Stimulated activated CD4-positive, alpha-beta T cell treated with anti-CD3 and anti-CD28 coated beads, Interleukin-15, amount 100 ng/mL, for 24 hours (primary cell): Measurements from ENCODE around the gene KLRF2.
"Not testable (repeated sequence)": the region's sequence is repeated elsewhere in the genome, so short reads cannot be mapped to it uniquely, and the experiment has no call there.

ENCODE experiments used
- DNase-seq: peaks from one replicate; pipeline ENCODE4 v3.0.0-alpha.2; 2020

KLRF2 gene, protein sequence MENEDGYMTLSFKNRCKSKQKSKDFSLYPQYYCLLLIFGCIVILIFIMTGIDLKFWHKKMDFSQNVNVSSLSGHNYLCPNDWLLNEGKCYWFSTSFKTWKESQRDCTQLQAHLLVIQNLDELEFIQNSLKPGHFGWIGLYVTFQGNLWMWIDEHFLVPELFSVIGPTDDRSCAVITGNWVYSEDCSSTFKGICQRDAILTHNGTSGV

DNA sequence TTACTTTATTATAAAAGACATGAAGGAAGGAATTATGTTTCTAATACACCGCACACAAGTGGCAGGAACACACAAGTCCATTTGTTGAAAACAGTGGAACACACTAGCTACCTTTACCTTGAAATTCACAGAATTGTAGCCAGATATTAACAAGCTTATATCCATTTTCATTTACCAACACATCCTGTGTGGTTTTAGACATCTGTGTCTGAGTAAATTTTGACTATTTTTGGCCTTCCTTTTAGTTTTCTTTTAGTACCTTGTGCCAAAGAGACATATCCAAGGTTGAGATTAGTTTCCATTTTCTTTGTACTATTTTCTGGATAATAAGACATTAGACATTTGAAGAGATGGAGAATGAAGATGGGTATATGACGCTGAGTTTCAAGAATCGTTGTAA lies at the start of gene KLRF2:
KLRF2 (plus strand) TSS at position 244 of the 400 bp plus-strand sequence; CDS start at position 351, 107 bp downstream.
- DNase-seq, result no peak

DNA sequence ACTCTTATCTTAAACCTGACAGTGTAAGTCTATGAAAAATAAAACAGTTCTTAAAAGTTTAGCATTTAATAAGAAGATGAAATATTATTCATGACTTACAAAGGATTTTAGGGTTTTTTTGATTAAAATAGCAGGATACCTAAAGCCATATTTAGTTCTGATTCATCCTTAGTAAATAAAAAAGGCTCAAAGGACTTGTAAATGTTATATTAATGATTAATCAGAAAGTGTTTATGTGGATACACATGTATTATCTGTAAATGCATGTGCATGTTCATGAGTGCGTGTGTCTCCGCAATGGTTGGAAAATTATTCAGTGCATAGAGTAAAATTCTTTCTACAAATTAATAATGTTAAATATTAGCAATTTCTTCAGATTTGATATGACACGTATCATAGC lies 49.6 kb upstream of the KLRF2 start:
- DNase-seq, result no peak

DNA sequence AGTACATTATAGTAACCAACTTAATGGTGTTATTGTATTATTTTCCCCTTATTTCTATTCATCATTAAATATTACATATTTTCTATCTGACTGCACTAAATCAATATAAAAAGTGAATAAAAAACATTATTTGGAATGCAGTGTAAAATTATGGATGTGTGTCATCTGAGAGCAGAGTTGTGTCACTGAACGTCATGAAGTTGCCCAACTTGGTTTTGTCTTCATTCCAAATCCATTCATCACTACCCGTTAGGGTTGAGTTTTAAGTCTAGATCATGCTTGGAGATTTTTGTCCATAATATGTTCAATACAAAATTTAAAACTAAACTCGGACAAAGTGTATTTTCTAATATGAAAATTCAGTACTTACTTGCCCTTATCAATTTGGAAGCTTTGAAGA lies 37.9 kb upstream of the KLRF2 start:
- DNase-seq, result no peak

DNA sequence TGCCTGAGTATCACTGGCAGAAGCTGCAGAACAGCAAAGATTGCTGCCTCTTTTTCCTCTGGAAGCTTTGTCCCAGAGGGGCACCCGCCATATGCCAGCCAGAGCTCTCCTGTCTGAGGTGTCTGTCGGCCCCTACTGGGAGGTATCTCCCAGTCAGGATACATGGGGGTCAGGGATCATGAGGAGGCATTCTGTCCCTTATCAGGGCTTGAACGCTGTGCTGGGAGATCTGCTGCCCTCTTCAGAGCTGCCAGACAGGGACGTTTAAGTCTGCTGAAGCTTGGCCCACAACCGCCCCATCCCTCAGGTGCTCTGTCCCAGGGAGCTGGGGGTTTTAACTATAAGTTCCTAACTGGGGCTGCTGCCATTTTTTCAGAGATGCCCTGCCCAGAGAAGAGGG lies 32.4 kb upstream of the KLRF2 start:
- DNase-seq, result no peak

DNA sequence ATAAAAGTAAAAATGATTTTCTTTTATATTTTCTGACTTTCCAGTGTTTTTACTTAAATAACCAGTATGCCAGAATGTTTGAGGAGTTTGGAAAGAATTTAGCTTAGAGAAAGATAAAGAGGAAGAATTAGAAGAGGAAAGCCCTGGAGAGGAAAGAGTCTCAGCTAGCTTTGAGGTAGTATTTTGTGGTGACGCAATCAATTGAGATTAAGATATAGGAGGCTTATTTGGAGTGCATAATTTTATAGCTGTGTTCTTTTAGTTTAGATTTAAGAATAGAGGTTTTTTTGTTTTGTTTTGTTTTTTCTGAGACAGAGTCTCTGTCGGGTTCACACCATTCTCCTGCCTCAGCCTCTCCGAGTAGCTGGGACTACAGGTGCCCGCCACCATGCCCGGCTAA lies 30.2 kb upstream of the KLRF2 start:
- no peak for DNase-seq

DNA sequence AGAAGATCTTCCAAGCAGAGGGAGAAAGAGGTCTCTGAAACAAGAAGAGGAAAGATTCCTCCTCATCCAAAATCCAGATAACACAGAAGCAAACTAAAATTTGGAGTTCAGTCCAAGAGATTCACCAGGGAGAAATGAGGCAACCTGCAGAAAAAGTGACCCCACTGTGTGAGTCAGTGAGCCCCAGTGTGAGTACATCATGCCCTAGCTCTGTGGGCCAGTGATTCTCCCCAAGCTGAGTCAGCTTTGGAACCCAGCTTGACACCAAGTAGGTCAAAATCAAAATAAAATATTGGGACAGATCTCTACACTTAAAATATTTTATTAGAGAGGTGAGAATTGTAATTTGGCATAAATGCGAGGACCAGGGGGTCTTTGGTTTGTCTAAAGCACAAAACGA lies 29.4 kb upstream of the KLRF2 start:
- peak; percentile 5 for DNase-seq

DNA sequence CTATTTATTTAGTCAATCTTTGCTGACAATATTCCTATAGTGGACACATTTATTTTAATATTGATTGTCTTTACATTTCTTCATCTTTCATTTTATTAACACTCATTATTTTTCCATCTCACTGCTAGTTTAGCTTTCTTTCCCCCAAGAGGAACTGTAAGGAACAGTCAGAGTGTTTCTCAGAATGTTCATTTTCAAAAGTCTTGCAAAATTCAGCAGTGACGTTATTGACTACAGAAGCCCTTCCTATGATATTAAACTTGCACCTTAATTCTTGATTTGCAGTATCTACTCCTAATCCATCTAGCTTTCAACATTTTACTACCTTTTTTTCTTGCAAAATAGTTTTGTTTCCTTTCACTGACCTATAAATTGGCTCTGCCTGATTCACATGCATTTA lies 25.1 kb upstream of the KLRF2 start:
- no peak for DNase-seq

DNA sequence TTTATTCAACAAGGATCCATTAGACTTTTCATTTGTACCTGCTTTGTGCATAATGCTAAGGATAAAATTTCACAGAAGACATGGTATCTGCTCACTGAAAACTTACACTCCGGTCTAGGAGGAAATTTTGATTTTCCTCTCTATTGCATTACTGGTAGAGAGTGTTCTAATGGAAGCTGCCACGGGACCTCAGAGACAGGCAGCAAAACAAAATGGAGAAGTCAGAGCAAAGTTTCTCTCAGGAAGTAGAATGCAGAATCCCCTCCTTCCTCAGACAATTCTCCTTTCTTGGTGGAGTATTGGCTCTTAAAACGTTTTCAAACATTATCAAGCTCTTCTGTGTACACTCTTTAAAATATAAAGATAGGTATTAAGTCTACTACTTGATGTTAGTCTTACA lies 24.4 kb upstream of the KLRF2 start:
- no peak for DNase-seq

DNA sequence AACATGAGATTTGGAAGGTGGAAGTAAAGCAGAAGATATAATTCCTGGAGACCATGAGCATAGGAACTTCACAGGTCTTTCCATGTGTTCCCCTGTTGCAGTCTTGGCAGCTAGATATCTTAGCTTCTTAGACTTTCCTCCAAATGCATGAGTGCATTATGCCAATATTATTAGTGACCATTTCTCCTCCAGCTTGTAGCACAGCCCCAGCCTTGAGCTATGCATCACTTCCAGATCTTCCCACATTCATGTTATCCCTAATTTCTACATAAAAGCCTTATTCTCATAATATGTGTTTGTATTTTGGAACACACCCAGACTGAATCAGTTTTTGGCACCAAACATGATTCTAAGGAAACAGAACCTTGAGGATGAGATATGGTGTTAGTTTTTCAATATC lies 23.2 kb upstream of the KLRF2 start:
- no peak for DNase-seq

DNA sequence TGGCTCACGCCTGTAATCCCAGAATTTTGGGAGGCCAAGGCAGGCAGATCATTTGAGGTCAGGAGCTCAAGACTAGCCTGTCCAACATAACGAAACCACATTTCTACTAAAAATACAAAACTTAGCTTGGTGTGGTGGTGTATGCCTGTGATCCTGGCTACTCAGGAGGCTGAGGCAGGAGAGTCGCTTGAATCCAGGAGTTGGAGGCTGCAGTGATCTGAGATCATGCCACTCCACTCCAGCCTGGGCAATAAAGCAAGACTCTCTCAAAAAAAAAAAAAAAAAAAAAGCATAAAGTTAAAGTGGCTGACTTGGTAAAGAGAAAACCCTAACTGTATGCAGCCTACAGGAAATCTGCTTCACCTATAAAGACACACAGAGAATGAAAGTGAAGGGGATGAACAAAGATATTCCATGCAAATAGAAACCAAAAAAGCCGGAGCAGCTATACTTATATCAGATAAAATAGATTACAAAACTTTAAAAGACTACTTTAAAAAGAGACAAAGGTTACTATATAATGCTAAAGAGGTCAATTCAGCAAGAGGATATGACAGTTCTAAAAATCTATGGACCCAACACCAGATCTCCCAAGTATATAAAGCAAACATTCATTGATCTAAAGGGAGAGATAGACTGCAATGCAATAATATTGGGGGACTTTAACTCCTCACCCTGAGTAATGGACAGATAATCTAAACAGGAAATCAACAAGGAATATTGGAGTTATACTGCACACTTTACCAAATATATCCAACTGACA lies 16.2 kb upstream of the KLRF2 start:
- peak; percentile 10 for DNase-seq

DNA sequence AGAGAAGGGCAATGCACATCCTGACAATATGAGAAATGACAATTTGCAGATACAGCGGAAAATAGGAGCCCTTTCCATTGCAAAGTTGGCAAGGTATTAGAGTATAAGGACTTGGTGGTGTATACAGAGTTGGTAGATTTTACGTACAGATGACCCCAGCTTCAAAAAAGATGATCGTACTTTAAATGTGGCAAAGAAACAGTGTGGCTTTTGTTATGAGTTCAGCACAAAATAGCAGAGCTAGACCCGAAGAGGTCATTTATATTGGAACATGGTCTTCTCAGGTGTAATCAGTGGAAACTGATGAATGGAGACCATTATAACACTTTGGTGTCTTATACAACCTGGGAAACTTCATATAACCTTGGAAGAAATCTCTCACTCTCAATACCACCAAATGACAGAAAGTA lies 14.4 kb upstream of the KLRF2 start:
- DNase-seq, result no peak

DNA sequence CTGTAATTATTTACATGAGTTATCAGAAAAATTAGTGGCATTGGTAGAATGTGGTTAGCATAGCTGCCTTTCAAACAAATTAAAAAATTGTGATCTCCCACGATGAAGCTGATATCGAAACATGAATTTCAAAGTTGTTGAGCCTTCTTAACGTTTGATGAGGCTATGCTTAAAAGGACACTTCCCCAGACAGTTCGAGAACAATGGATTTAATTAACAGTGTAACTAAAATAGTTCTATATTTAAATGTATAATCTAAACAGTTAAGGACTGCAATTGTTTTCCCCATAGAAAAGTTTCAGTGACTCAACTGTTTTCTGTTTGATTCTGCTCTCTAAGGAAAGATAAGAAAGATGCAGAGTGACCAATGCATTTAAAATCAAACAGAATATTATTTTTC lies 13.8 kb upstream of the KLRF2 start:
- no peak for DNase-seq

DNA sequence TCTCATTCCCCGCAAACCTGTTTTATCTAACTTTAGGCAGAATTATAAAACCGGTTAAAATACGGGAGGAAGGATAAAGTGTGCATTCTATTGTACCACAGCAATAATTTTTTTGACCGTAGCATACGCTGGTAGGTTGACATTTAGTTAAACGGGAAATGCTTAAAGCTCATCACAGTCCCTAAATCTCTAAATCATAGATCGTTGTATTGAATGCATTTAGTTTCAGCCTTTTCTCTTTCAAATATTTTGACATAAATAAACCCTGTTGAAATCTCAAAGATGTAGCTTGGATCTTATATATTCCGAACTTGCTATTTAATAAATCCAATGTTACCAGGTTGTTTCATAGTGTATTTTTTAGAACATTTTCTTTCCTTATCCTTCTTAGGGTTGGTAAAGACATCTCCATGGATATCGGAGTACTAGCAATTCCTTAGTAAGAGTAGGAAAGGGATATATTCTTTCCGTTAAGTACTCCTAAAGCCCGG lies 12.9 kb upstream of the KLRF2 start:
- no peak for DNase-seq

DNA sequence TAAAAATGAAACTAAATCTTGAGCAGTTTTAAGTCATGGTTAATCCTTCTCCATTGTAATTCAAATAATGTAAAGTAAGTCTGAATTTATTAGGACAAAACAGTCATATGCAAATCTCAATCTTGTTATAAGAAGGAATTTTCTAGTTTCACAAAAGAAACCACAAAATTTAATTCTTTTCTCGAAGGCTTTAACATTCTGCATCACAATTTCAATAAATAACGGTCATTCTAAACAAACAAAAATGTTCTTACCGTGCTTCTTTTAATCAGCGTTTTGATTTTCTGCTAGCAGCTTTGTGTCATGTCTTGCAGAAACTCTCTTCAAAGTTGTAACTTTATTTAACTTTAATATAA lies 12.4 kb upstream of the KLRF2 start:
- no peak for DNase-seq

DNA sequence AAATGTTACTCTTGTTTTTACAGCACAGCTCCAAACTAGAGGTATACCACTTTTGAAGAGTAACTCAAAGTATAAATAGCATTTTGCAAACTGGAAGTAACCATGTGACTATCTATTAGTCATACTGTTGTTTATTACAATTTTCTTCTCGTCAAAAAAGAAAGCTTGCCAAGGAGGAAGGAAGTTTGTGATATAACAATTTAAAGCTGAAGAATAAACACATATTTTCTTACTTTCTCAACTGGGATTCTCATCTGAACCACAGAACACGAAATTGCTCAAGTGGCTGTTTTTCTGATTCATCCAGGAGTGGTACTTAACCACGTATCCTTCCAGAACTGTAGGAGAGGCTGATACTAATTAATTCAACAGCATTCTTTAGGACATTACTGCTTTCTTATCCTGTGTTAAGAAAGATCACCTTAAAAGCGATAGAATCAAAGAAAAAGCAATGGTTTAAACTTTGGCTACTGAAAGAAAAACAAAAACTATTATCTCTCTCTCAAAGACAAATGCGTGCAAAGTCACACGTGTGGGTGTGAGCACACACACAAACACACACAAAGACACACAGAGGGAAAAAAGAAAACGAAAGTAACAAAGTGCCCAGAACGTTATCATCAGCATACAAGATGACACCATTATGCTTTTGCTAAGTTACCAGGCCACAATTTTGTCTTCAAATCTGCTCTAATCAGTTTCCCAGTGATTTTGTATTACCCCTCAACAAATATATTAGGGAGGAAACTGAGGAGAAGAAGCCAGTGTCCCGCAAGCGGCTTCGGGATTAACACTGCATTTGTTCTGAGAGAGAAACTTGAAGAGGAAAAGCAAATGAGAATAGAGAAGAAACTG lies 11.8 kb upstream of the KLRF2 start, which contains the start of gene CLEC2B:
CLEC2B (minus strand) TSS at position 48 of the 855 bp plus-strand sequence.
- peak; percentile 42 for DNase-seq

DNA sequence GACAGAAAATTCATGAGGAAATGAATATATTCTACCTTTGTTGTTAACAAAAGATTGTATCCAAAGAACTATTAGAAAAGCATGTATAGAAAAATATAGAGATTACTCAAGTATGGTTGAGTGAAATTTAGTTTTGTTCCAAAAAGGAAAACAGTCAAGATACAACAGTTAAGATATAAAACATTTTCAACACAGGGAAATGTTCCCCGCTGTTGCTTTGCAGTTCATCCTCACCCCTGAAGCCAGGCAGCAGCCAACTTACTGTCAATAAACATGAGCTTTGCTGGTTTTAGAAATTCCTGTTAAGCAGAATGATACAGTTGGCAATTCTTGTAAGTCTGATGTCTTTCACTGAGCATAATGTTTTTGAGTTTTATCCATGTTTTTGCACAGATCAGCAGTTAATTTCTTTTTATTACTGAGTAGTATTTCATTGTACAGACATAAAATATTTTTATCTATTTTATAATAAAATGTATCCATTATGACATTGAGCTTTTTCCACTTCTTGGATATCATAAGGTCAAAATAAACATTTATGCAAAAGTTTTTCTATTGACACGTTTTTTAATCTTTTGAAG lies 10.9 kb upstream of the KLRF2 start:
- DNase-seq, result peak; percentile 6

DNA sequence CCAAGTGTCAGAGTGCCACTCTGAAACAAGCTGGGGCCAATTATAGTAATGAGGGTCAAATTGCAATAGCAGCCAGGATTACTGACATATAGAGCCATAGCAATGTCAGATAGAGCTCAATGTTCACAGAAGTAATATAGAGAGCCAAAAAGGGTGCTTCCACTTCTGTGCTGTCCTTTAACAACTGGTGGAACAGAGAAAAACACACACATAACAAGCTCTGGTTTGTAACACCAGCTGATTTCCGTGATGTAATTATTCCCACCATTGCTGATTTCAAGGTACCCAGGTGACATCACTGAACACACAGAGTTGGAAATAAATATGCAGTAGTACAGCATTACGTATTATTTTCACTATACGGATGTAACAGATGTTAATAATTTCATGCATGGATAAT lies 9.1 kb upstream of the KLRF2 start:
- DNase-seq, result no peak

DNA sequence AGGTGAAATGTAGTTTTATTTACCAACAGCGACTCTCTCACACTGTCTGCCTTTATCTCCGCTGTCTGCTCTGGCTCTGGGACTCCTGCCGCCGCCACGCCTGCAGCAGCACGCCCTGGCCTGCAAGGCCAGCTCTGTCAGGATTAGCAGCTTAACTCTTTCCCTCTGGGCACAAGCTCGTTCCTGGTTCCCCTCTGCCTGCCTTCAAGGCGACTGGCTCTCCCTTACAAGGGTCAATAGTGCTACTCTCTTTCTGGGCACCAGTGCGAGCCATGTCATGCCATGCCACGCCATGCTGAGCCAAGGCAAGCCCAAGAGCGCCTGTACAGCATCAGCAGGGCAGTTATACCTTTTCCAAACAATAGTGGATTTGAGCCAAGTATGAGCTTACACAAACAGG lies 8.5 kb upstream of the KLRF2 start:
- DNase-seq, result no peak

DNA sequence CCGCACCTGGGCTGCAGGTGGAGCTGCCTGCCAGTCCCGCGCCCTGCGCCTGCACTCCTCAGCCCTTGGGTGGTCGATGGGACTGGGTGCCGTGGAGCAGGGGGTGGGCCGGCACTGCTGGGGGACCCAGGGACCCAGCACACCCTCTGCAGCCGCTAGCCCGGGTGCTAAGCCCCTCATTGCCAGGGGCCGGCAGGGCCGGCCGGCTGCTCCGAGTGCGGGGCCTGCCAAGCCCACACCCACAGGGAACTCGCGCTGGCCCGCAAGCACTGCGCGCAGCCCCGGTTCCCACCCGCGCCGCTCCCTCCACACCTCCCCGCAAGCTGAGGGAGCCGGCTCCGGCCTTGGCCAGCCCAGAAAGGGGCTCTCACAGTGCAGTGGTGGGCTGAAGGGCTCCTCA lies 5.2 kb upstream of the KLRF2 start:
- not testable (repeated sequence) for DNase-seq

DNA sequence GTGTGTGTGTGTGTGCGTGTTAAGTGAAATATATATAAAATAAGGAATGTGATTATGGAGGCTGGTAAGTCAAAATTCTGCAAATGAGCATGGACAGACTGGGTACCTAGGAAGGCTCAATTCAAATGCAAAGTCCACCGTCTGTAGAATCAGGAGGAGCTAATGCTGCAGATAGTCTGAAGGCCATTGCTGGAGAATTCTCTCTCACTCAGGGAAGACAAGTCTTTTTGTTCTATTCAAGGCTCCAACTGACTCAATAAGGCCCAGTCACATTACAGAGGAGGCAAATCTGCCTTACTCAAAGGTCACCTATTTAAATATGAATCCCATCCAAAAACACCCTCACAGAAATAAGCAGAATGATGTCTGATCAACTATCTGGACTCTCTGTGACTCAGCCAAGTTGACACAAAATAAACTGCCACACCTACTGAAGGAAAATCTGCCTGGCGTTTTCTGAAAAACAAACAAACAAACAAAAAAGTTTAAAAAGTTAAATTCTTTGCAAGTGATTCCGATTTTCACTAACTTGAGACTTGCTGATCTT lies 684 bp upstream of the KLRF2 start:
- DNase-seq, result no peak

DNA sequence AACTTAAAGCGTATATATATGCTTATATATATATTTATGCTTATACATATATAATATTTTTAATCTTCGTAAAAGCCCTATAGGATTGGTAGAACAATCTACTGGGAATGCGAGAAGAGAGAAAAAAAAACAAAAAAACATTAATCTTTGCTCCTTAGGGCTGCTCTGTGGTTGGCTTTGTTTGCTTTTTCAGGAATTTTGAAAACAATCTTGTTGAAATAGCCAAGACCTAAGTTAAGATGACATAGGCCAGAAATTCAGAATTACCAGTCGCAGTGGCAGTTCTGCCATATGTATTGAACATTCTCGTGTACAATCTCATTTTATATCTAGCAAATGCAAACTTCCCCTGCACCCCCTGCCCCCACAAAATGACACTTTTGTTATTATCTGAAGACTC lies 699 bp downstream of the KLRF2 start:
- DNase-seq, result no peak

DNA sequence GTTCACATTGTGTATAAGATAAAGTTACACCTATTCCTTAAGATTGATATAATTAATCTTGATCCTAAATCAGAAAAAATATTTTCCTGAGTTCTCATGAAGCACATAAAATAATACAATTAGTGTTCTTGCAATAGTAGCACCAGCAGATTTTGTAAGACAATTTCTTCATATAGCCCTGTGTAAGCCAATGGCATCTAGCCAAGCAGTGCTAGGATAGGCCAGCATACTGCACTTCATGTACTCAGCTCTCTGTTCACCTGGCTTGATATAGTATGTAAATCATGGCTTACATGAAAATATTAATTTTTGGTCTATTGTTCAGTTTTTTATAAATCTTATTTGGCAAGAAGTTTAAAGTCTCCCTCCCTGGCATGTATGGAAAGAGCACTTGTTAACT lies 1.9 kb downstream of the KLRF2 start:
- no peak for DNase-seq

DNA sequence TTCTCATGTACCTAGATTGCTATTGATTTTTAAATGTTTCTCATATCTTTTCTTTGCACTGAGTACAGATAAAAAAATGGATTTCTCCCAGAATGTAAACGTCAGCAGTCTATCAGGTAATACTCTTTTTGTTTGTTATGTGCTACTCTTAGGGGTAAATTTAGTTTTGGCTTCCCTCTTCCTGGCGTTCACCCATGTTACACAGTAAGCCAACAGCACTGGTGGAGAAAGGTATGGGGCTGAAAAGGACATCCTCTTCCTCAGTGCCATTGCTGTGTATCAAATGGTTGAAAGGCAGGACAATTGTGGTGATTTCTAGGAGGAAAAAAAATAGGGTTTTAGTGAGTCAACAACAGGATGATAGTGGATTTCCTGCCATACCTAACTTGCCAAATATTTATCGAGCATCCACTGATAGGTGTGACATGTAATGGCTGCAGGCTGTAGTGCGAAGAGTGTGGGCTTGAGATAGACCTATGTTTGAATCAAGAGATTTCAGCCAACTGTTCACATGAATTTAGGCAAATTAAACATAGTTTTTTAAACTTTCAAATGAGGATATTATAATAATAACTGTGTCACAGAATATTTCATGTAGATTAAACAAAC lies 7.5 kb downstream of the KLRF2 start:
- DNase-seq, result no peak
